BLaER1 treated with 17β-estradiol and CSF1 and Interleukin-3, amounts not matched to agents 10 nM and 100 nM (cell line): ENCODE data around the gene CD164L2.

Source experiments
- H3K27ac ChIP-seq, 11 experiments: shearing (Covaris generic); formaldehyde crosslinking; 2 replicates each; pipeline ENCODE4 v1.8.1; 2022
- H3K27me3 ChIP-seq, 11 experiments: shearing (Covaris generic); formaldehyde crosslinking; 2 replicates each; pipeline ENCODE4 v1.8.1; 2022
- H3K36me3 ChIP-seq, 11 experiments: shearing (Covaris generic); formaldehyde crosslinking; 2 replicates each; pipeline ENCODE4 v1.8.1; 2022
- H3K4me1 ChIP-seq, 10 experiments: shearing (Covaris generic); formaldehyde crosslinking; 2 replicates each; pipeline ENCODE4 v1.8.1; 2022
- H3K4me2 ChIP-seq, 11 experiments: shearing (Covaris generic); formaldehyde crosslinking; 2 replicates each; pipeline ENCODE4 v1.8.1; 2022
- H3K4me3 ChIP-seq, 10 experiments: shearing (Covaris generic); formaldehyde crosslinking; 2 replicates each; pipeline ENCODE4 v1.8.1; 2022
- H3K9ac ChIP-seq, 11 experiments: shearing (Covaris generic); formaldehyde crosslinking; 2 replicates each; pipeline ENCODE4 v1.8.1; 2022
- H3K9me3 ChIP-seq, 11 experiments: shearing (Covaris generic); formaldehyde crosslinking; replicated peaks in 1 of 11; 2 replicates each; pipeline ENCODE4 v1.8.1; 2022
- H4K20me1 ChIP-seq, 11 experiments: shearing (Covaris generic); formaldehyde crosslinking; 2 replicates each; pipeline ENCODE4 v1.8.1; 2022
- Cebpa-rat ChIP-seq, 11 experiments: shearing (Covaris generic); IDR thresholded peaks; 2 replicates each; pipeline ENCODE4 v1.8.1; 2022

The CD164L2 gene

GRCh38 chr1:27374362-27375086 lies 8.6 kb downstream of the CD164L2 start, which contains the start of gene FCN3:
TSS of gene FCN3 (minus strand) at chr1:27374824. CDS start at chr1:27374818, 6 bp downstream.
- Histone ChIP-seq H3K4me2 (peak within 1 kb of the TSS in 10 of 11 experiments; percentile 23 to 97 (median 78); a peak in 19 of 22 replicates), H3K27me3 (no peaks in the 10 kb centered on the region), H3K9me3 (no peaks in the 10 kb centered on the region), H4K20me1 (no peaks in the 10 kb centered on the region), H3K9ac (peak within 1 kb of the TSS in 3 of 11 experiments; percentile 3 to 46 (median 8); a peak in 3 of 22 replicates), H3K27ac (peak within 1 kb of the TSS in 5 of 11 experiments; percentile 3 to 59 (median 31); a peak in 7 of 22 replicates), H3K4me3 (no peak within 1 kb of the TSS), H3K4me1 (peaks cover 19 to 78% (median 65%) of the 10 kb centered on the region in 10 experiments), H3K36me3 (no peaks in the 10 kb centered on the region)
- TF ChIP-seq Cebpa-rat (IDR thresholded peaks at IDR 0.05) = no peak

- H3K27me3 ChIP-seq = no peaks in the 10 kb centered on the region
- no peak for TF ChIP-seq Cebpa-rat (IDR thresholded peaks at IDR 0.05)
- peak overlapping the region in 3 of 11 experiments; percentile 5 to 40 (median 30); a peak in 2 of 22 replicates for H3K27ac ChIP-seq
- H3K9ac ChIP-seq = peak overlapping the region in 1 of 11 experiments; percentile 25; a peak in 1 of 22 replicates
- H3K9me3 ChIP-seq = no peaks in the 10 kb centered on the region
- H3K36me3 ChIP-seq = no peaks in the 10 kb centered on the region
- H4K20me1 ChIP-seq = no peaks in the 10 kb centered on the region
- H3K4me1 ChIP-seq = peaks cover 32 to 86% (median 74%) of the 10 kb centered on the region in 10 experiments
- H3K4me3 ChIP-seq = no peak overlapping the region
- peak overlapping the region in 8 of 11 experiments; percentile 10 to 97 (median 52); a peak in 11 of 22 replicates for H3K4me2 ChIP-seq
Observed at GRCh38 chr1:27372808-27373690, 10.1 kb downstream of the CD164L2 start.

GRCh38 chr1:27372022-27372807 lies 10.9 kb downstream of the CD164L2 start:
- Histone ChIP-seq H3K27ac (no peak overlapping the region), H3K4me2 (peak overlapping the region in 10 of 11 experiments; percentile 10 to 97 (median 46); a peak in 15 of 22 replicates), H3K9me3 (no peaks in the 10 kb centered on the region), H3K4me1 (peaks cover 34 to 86% (median 76%) of the 10 kb centered on the region in 10 experiments), H3K27me3 (no peaks in the 10 kb centered on the region), H4K20me1 (no peaks in the 10 kb centered on the region), H3K36me3 (no peaks in the 10 kb centered on the region), H3K9ac (no peak overlapping the region; a peak in 1 of 22 replicates), H3K4me3 (no peak overlapping the region)
- no peak for TF ChIP-seq Cebpa-rat (IDR thresholded peaks at IDR 0.05)

- Histone ChIP-seq H3K4me2 (peak overlapping the region; percentile 35 to 100 (median 90)), H4K20me1 (peaks cover 0 to 6% (median 0%) of the 10 kb centered on the region in 11 experiments; a peak in 1 of 22 replicates), H3K4me3 (no peak overlapping the region), H3K4me1 (peaks cover 51 to 93% (median 83%) of the 10 kb centered on the region in 10 experiments), H3K9ac (peak overlapping the region in 5 of 11 experiments; percentile 1 to 33 (median 21); a peak in 7 of 22 replicates), H3K27ac (peak overlapping the region in 8 of 11 experiments; percentile 29 to 60 (median 50); a peak in 13 of 22 replicates), H3K36me3 (0 out of 22 replicates have a peak, but pooled peaks cover 0 to 6% (median 0%) of the 10 kb centered on the region in 11 experiments), H3K9me3 (no peaks in the 10 kb centered on the region), H3K27me3 (no peaks in the 10 kb centered on the region)
- TF ChIP-seq Cebpa-rat (IDR thresholded peaks at IDR 0.05) = 0 out of 22 replicates have a peak, but pooled peaks of 2 of the 11 experiments have one; percentile 8 to 13
Observed at GRCh38 chr1:27368869-27369582, 14.1 kb downstream of the CD164L2 start.

GRCh38 chr1:27367160-27367650 lies 15.9 kb downstream of the CD164L2 start:
- peak overlapping the region; percentile 65 to 84 (median 70); a peak in 18 of 20 replicates for H3K4me3 ChIP-seq
- peak overlapping the region in 9 of 11 experiments; percentile 76 to 87 (median 83); a peak in 19 of 22 replicates for H3K9ac ChIP-seq
- no peak for TF ChIP-seq Cebpa-rat (IDR thresholded peaks at IDR 0.05)
- no peaks in the 10 kb centered on the region for H3K9me3 ChIP-seq
- peaks cover 0 to 24% (median 0%) of the 10 kb centered on the region in 11 experiments; a peak in 5 of 22 replicates for H3K36me3 ChIP-seq
- peaks cover 0 to 6% (median 0%) of the 10 kb centered on the region in 11 experiments; a peak in 1 of 22 replicates for H4K20me1 ChIP-seq
- H3K4me2 ChIP-seq = peak overlapping the region; percentile 88 to 100 (median 96)
- H3K4me1 ChIP-seq = peaks cover 52 to 84% (median 76%) of the 10 kb centered on the region in 10 experiments
- no peaks in the 10 kb centered on the region for H3K27me3 ChIP-seq
- peak overlapping the region in 8 of 11 experiments; percentile 73 to 88 (median 77); a peak in 13 of 22 replicates for H3K27ac ChIP-seq

- no peaks in the 10 kb centered on the region for H3K27me3 ChIP-seq
- peaks cover 0 to 10% (median 0%) of the 10 kb centered on the region in 11 experiments; a peak in 1 of 22 replicates for H4K20me1 ChIP-seq
- peak within 1 kb of the TSS; percentile 67 to 88 (median 75) for H3K27ac ChIP-seq
Observed at GRCh38 chr1:27366411-27367159, 16.5 kb downstream of the CD164L2 start, which contains the start of gene MAP3K6. TSS of gene MAP3K6 (minus strand) at chr1:27366961. CDS start at chr1:27366597, 364 bp downstream.

More at GRCh38 chr1:27366411-27367159, 16.5 kb downstream of the CD164L2 start, which contains the start of gene MAP3K6:
- H3K36me3 ChIP-seq = peaks cover 0 to 28% (median 0%) of the 10 kb centered on the region in 11 experiments; a peak in 5 of 22 replicates
- no peak for TF ChIP-seq Cebpa-rat (IDR thresholded peaks at IDR 0.05)
- peak within 1 kb of the TSS; percentile 76 to 87 (median 83) for H3K9ac ChIP-seq
- peaks cover 52 to 78% (median 70%) of the 10 kb centered on the region in 10 experiments for H3K4me1 ChIP-seq
- peak within 1 kb of the TSS; percentile 88 to 100 (median 96) for H3K4me2 ChIP-seq
- no peaks in the 10 kb centered on the region for H3K9me3 ChIP-seq
- peak within 1 kb of the TSS; percentile 65 to 84 (median 70) for H3K4me3 ChIP-seq
